Hematopoietic multipotent progenitor cell treated with erythropoietin and hydrocortisone succinate and interleukin-3 and kit ligand, for 17 days (in vitro differentiated cells): ENCODE measurements around the gene SLC16A12.
A peak's percentile ranks its signal among the peaks of the same experiment; 100 is the strongest.

Source experiments
- DNase-seq: peaks from one replicate; pipeline ENCODE4 v3.0.0-alpha.2; 2015; ENCODE audit warnings: low spot score

The SLC16A12 gene

DNA sequence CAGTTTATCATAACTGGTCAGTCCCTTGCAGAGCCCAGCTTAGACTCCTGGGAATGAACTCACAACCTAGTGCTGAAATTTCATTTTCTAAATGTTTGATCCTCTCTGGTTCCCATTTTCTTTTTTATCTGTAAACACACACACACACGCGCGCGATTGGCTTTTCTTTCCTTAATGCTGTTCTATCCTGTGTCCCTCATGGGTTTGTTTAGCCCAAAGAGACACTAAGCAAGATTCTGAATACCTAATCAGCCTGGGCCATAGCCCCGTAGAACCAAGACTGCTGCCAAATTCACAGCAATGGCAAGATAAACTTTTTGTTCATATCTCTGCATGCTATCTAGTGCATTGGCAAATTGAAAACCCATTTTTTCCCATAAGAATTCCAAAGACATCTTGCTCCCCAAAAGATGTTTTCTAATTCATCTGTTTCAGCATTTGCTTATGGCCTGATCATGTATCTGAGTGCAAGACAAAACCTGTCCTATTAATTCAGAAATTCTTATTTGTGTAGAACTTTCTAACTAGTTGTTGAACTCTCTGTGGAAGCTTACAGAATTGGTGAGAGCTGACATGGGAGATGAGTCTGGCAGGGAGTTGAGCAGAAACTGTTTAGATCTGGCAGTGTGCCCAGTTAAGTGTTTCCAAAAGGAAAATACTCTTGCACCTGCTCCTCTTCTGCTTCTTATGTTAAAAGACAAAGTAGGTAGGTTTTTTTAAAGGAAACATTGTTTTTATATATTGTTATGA lies 144.7 kb downstream of the SLC16A12 start:
- DNase-seq = peak; percentile 80

DNA sequence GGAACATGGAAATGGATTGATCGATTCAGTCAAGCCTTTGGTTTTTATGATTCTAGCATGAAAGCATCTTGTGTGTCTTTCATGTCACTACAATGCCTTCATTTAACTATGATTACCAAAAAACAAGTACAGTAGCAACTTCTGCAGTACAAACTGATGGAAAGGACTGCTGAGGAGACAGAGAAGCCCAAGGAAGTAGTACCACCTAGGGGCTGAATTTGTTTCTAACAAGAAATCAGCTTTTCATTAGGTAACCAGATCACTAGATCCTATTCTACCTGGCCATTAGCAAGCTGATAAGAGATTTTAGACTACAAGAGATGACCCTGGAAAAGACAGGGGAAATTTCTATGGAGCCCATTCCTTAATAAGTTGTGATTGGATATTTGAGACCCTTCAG lies 146.1 kb downstream of the SLC16A12 start:
- DNase-seq = peak; percentile 63

DNA sequence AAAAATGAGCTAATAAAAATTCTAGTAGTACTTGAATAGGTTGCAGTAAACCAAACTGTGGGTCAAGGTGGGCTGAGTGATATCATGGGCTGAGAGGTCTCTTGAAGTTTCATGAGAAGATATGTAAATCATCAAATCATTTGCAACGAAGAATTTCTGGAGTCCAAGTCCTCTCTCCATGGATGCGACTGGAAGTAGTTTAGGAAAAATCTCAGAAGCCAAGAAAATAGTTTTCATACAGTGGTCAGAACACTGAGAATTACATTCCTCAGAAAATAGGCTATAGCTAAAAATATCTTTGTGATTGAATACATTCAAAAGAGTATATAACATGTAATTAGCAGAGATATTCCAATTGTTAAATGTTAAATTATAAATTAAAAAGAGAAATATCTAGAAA lies 146.6 kb downstream of the SLC16A12 start:
- DNase-seq = no peak

DNA sequence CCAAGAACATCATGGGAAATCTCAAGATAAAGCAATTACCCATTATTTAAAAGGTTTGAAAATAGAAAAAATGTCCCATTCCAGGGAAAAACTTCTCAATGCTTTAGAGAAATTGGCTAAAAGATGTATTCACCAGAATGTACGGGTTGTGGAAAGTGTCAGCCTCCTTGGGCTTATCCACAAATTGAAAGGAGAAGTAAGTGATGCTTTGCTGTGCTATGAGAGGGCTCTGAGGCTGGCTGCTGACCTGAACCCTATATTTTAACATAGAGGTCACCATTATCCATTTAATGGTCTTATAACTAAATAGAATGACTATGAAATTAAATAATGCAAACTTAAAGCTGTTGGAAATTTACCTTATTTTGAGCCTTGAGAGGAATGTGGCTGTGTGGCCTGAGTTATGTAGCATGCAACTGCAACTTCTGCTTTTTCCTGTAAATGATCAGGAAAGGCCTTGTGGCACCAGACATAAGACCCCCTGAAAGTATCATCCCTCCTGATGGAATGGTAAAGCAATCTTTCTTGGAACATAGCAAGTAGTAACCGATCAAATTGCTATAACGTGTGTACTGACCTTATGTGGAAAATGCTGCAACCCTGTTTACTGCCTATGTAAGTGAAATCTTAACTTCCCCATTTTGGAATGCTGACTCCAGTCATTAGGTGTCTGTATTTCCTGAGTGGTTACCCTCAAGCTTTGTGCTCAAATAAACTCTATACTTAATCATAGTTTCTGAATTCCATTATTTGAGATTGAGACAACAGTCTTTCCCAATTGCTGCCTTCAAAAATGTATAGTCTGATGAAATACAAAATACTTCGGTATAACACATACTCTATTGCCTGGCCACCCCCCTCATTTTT lies 150.7 kb downstream of the SLC16A12 start:
- no peak for DNase-seq

DNA sequence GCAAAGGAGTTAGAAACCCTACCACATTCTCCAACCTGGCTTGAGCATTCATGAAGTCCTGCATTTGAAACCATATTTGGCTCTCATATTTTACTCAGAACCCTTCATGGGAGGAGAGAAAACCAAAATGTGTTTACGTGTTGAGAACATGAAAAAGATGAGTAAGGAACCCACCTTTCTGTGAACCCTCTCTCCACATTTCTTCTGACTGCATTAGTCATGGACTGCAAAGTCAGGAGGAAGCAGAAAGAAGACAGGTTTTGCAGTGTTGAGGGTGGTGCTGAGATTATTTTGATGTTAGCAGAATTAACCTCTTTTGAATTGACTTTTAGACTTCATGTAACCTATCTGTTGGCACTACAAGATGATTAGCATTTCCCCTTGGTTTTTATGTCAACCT lies 152.6 kb downstream of the SLC16A12 start:
- no peak for DNase-seq
